Chondrocyte (in vitro differentiated cells): Measurements from ENCODE around the gene PRLR. TPM values are rescaled to one million over a fixed set of nuclear protein-coding genes. Genes with fewer than 3 reads are reported as not detected.

Experiments
- DNase-seq: peaks from one replicate; pipeline ENCODE4 v3.0.0; 2021; ENCODE audit warnings: mixed read lengths, low spot score
- H3K27ac Mint-ChIP-seq: one replicate; pipeline ENCODE4 v1.8.0; 2021; ENCODE audit warnings: mild to moderate bottlenecking, moderate library complexity, mixed read lengths; ENCODE audit not compliant: unreplicated experiment
- H3K27me3 Mint-ChIP-seq: 2 replicates; pipeline ENCODE4 v1.8.0; 2021; ENCODE audit warnings: low read depth, mixed read lengths
- H3K36me3 Mint-ChIP-seq: 2 replicates; pipeline ENCODE4 v1.8.0; 2021; ENCODE audit warnings: low read depth, mixed read lengths
- H3K4me1 Mint-ChIP-seq: 2 replicates; pipeline ENCODE4 v1.8.0; 2021; ENCODE audit warnings: low read depth, mild to moderate bottlenecking, mixed read lengths
- H3K4me3 Mint-ChIP-seq: one replicate; pipeline ENCODE4 v1.8.0; 2021; ENCODE audit warnings: mild to moderate bottlenecking, moderate library complexity, mixed read lengths; ENCODE audit not compliant: unreplicated experiment
- H3K9me3 Mint-ChIP-seq: 2 replicates; pipeline ENCODE4 v1.8.0; 2021; ENCODE audit warnings: low read depth, mixed read lengths
- CTCF ChIP-seq: fragments of 200-600 bp; sonication (generic); IDR thresholded peaks from 2 replicates; pipeline ENCODE4 v1.5.0; 2021; ENCODE audit warnings: antibody characterized with exemption, mild to moderate bottlenecking, moderate library complexity
- long read RNA-seq: library from polyadenylated mRNA; stranded (forward); transcript quantifications from one replicate; pipeline ENCODE4 v2.0.0, GENCODE V29; 2021
- total RNA-seq: library from RNA; stranded (reverse); gene quantifications from 3 replicates; pipeline ENCODE4 v1.2.1, GENCODE V29; 2021

PRLR gene
- total RNA-seq, result 0.05 to 0.19 TPM in 2 of 3 replicates, not detected in the other
- long read RNA-seq, result 0 reads

GRCh38 chr5:35230038-35230611 lies at the start of gene PRLR:
Gene PRLR, minus strand, starts transcription at chr5:35230487. Its CDS starts 140,867 bp downstream, at chr5:35089620.
- no peak within 1 kb of the TSS for H3K27ac Mint-ChIP-seq
- no peak for TF ChIP-seq CTCF
- H3K4me1 Mint-ChIP-seq, result peaks cover 14% of the 10 kb centered on the region
- no peaks in the 10 kb centered on the region for H3K9me3 Mint-ChIP-seq
- no peak for DNase-seq
- peaks cover 58% of the 10 kb centered on the region for H3K27me3 Mint-ChIP-seq
- no peaks in the 10 kb centered on the region for H3K36me3 Mint-ChIP-seq
- H3K4me3 Mint-ChIP-seq, result peak within 1 kb of the TSS; percentile 66

GRCh38 chr5:35274839-35275509 lies 44.7 kb upstream of the PRLR start:
- Mint-ChIP-seq H3K9me3 (peaks cover 13% of the 10 kb centered on the region), H3K27me3 (peaks cover 7% of the 10 kb centered on the region), H3K27ac (no peak overlapping the region), H3K36me3 (no peaks in the 10 kb centered on the region), H3K4me3 (no peak overlapping the region), H3K4me1 (no peaks in the 10 kb centered on the region)
- DNase-seq, result no peak
- TF ChIP-seq CTCF, result no peak

GRCh38 chr5:35269006-35269405 lies 38.7 kb upstream of the PRLR start:
- Mint-ChIP-seq H3K4me3 (no peak overlapping the region), H3K27me3 (peaks cover 11% of the 10 kb centered on the region), H3K36me3 (no peaks in the 10 kb centered on the region), H3K9me3 (no peaks in the 10 kb centered on the region), H3K4me1 (no peaks in the 10 kb centered on the region), H3K27ac (no peak overlapping the region)
- no peak for DNase-seq
- TF ChIP-seq CTCF, result no peak

GRCh38 chr5:35266276-35266675 lies 36.0 kb upstream of the PRLR start:
- Mint-ChIP-seq H3K4me3 (no peak overlapping the region), H3K27ac (no peak overlapping the region)

GRCh38 chr5:35264509-35264908 lies 34.2 kb upstream of the PRLR start:
- Mint-ChIP-seq H3K27ac (no peak overlapping the region), H3K4me1 (no peaks in the 10 kb centered on the region), H3K4me3 (no peak overlapping the region), H3K36me3 (no peaks in the 10 kb centered on the region), H3K9me3 (peaks cover 5% of the 10 kb centered on the region), H3K27me3 (peaks cover 16% of the 10 kb centered on the region)
- no peak for TF ChIP-seq CTCF
- DNase-seq, result no peak

More at GRCh38 chr5:35266276-35266675, 36.0 kb upstream of the PRLR start:
- Mint-ChIP-seq H3K9me3 (no peaks in the 10 kb centered on the region), H3K36me3 (no peaks in the 10 kb centered on the region), H3K27me3 (peaks cover 8% of the 10 kb centered on the region), H3K4me1 (no peaks in the 10 kb centered on the region)
- DNase-seq, result no peak
- no peak for TF ChIP-seq CTCF
